Breast epithelium (tissue), 3 donors: Measurements from ENCODE around the gene TGIF1.

Experiments
- POLR2A ChIP-seq: fragments of 450-650 bp; IDR thresholded peaks from one replicate; pipeline ENCODE4 v1.6.1; 2016; ENCODE audit warnings: antibody characterized with exemption, mild to moderate bottlenecking, moderate library complexity
- TF ChIP-seq, protein P1 (sequence below), 3 donors: fragments of 450-650 bp; IDR thresholded peaks; one replicate each; pipeline ENCODE4 v1.5.1; 2016 to 2017; ENCODE audit warnings: antibody characterized with exemption in 3 of 3, mild to moderate bottlenecking in 3 of 3, moderate library complexity in 3 of 3

DNA sequence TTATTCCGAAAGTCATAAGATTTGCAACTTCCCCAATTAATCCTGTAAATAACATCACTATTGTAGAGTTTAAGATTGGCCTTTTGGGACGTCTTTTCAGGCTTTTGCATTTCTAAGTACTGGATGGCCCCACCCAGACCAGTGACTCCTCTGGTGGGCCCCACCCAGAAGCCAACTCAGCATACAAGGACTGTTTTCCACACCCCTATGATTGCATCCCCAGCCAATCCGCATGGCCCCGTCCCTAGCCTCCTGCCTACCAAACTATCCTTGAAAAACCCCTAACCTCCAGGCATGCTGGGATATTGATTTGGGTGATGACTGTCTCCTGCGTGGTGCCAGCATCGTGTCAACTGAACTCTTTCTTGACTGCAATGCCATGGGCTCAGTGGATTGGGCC lies 24.5 kb upstream of the TGIF1 start:
- no peak for TF ChIP-seq POLR2A
- TF ChIP-seq, protein P1, sequence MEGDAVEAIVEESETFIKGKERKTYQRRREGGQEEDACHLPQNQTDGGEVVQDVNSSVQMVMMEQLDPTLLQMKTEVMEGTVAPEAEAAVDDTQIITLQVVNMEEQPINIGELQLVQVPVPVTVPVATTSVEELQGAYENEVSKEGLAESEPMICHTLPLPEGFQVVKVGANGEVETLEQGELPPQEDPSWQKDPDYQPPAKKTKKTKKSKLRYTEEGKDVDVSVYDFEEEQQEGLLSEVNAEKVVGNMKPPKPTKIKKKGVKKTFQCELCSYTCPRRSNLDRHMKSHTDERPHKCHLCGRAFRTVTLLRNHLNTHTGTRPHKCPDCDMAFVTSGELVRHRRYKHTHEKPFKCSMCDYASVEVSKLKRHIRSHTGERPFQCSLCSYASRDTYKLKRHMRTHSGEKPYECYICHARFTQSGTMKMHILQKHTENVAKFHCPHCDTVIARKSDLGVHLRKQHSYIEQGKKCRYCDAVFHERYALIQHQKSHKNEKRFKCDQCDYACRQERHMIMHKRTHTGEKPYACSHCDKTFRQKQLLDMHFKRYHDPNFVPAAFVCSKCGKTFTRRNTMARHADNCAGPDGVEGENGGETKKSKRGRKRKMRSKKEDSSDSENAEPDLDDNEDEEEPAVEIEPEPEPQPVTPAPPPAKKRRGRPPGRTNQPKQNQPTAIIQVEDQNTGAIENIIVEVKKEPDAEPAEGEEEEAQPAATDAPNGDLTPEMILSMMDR (IDR thresholded peaks at IDR 0.05), result no peak
